ENCODE data around the gene CA10. TPM values are rescaled to one million over a fixed set of nuclear protein-coding genes. Genes with fewer than 3 reads are reported as not detected.

CA10 gene
- total and polyA plus RNA-seq, 11 donors, result not detected

DNA sequence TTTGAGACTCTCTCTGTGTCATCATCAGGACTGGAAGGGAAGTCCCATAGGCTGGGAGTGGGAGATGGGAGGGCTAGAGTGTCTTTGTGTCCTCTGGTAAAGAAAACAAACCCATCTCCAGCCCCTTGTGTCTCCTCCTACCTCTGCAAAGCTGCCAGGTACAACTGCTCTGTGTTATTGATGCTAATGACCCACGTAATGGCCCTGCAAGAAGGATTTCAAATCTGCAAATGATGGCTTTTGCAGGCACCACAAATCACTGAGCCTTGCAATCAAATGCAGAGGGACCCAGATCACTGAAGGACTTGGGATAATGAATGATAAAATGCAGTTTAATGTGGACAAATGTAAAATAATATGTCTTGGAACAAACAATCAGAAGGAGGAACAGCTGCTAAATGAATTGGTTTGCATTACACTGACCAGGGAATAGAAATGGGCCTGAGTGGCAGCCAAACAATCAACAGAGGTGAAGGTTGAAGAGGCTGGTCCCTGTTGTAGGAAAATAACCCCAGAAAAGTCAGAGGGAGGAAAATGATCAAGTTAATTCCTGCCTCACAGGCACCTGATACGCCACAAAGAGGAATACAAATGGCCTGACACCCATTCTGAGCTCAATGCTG lies 473.1 kb downstream of the CA10 start:
- no peaks in the 10 kb centered on the region for H3K27me3 ChIP-seq
- H3K27ac ChIP-seq, result no peak overlapping the region
- peaks cover 0 to 2% (median 0%) of the 10 kb centered on the region in 12 donors for H3K9me3 ChIP-seq
- H3K36me3 ChIP-seq, result no peaks in the 10 kb centered on the region
- H3K4me1 ChIP-seq, result no peaks in the 10 kb centered on the region
- ATAC-seq (no peak), DNase-seq (no peak)
- WGBS, 4 donors, result 29 to 50% (median 43%) methylated on average over 2 of the region's 2 CpGs
- H3K4me3 ChIP-seq, result no peak overlapping the region
- intact Hi-C loops (cut with DNase I), result no loop called here
- TF ChIP-seq, protein P1, sequence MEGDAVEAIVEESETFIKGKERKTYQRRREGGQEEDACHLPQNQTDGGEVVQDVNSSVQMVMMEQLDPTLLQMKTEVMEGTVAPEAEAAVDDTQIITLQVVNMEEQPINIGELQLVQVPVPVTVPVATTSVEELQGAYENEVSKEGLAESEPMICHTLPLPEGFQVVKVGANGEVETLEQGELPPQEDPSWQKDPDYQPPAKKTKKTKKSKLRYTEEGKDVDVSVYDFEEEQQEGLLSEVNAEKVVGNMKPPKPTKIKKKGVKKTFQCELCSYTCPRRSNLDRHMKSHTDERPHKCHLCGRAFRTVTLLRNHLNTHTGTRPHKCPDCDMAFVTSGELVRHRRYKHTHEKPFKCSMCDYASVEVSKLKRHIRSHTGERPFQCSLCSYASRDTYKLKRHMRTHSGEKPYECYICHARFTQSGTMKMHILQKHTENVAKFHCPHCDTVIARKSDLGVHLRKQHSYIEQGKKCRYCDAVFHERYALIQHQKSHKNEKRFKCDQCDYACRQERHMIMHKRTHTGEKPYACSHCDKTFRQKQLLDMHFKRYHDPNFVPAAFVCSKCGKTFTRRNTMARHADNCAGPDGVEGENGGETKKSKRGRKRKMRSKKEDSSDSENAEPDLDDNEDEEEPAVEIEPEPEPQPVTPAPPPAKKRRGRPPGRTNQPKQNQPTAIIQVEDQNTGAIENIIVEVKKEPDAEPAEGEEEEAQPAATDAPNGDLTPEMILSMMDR (IDR thresholded peaks at IDR 0.05), result no peak
- no peak for TF ChIP-seq POLR2A (IDR thresholded peaks at IDR 0.05)

DNA sequence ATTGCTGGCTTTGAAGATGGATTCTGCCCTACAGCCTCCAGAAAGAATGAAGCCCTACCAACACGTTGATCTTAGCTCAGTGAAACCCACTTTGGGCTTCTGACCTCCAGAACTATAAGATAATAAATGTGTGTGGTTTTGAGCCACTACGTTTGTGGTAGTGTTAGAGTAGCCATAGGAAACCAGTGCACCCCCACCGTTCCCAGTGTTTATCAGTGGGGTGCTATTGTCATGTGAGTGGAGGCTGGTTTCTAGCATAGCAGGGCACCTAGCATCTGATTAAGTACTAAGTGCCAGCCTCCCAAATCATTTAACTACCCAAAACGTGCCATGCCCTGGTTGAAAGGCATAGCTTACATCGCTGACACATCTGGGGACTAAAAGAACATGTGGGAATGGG lies 474.3 kb downstream of the CA10 start:
- no peaks in the 10 kb centered on the region for H3K4me1 ChIP-seq
- intact Hi-C loops (cut with DNase I), result no loop called here
- no peak for DNase-seq

DNA sequence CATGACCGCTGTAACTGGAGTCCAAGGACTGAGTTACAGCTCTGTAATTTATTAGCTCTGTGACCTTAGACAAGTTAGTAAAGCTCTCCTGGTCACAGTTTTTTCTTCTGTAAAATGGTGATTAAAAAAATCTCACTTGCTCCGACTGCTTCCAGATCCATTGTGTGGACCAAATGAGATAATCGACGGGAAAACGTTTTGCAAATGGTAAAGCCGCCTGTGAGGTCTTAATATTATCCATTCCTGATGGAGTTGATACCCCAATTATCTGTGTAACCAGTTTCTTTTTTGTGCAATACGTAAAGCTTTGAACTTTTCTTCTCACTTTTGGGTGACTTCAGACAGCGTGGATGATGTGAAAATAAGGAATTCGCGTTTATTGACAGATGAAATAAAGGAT lies 475.2 kb downstream of the CA10 start:
- intact Hi-C loops (cut with DNase I), result no loop called here
- 86 to 89% (median 87%) methylated on average over 10 of the region's 10 CpGs for WGBS, 4 donors
- no peaks in the 10 kb centered on the region for H3K9me3 ChIP-seq
- H3K27me3 ChIP-seq, result no peaks in the 10 kb centered on the region
- DNase-seq (no peak), ATAC-seq (no peak)
- TF ChIP-seq POLR2A (IDR thresholded peaks at IDR 0.05), result no peak
- H3K36me3 ChIP-seq, result no peaks in the 10 kb centered on the region
- no peak overlapping the region for H3K27ac ChIP-seq
- no peaks in the 10 kb centered on the region for H3K4me1 ChIP-seq
- no peak overlapping the region for H3K4me3 ChIP-seq

More for the DNA sequence above, 474.3 kb downstream of the CA10 start:
- Histone ChIP-seq H3K27ac (no peak overlapping the region), H3K4me3 (no peak overlapping the region), H3K27me3 (no peaks in the 10 kb centered on the region), H3K36me3 (no peaks in the 10 kb centered on the region), H3K9me3 (no peaks in the 10 kb centered on the region)
- TF ChIP-seq POLR2A (IDR thresholded peaks at IDR 0.05), result no peak
- TF ChIP-seq, protein P1 (IDR thresholded peaks at IDR 0.05), result no peak
- 44 to 64% (median 51%) methylated on average over 5 of the region's 5 CpGs for WGBS, 4 donors
- no peak for ATAC-seq

DNA sequence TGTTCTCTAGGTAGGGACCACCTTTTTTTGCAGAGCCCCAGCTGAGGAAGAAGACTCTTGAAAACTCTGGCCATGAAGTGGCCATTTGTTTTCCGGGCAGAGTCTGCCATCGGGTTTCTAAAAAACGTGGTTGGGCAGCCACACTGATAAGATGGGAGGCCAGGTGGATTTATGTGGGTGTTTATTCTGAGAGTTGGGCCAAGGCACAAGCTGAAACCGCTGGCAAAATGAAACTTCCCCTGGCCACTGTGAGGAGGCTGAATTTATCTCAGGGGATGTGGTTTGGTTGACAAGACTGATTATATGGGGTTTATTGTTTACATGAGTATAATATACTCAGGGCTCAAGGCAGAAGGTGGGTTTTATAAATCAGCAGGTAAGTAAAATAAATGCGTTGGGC lies 476.4 kb downstream of the CA10 start:
- intact Hi-C loops (cut with DNase I), result no loop called here
- no peak for TF ChIP-seq POLR2A (IDR thresholded peaks at IDR 0.05)
- TF ChIP-seq, protein P1 (IDR thresholded peaks at IDR 0.05), result no peak
- Histone ChIP-seq H3K27ac (no peak overlapping the region), H3K4me3 (no peak overlapping the region), H3K36me3 (no peaks in the 10 kb centered on the region), H3K4me1 (no peaks in the 10 kb centered on the region), H3K27me3 (no peaks in the 10 kb centered on the region), H3K9me3 (peaks cover 0 to 4% (median 0%) of the 10 kb centered on the region in 12 donors)
- 63 to 73% (median 63%) methylated on average over 5 of the region's 5 CpGs for WGBS, 4 donors
- ATAC-seq (no peak), DNase-seq (no peak)

DNA sequence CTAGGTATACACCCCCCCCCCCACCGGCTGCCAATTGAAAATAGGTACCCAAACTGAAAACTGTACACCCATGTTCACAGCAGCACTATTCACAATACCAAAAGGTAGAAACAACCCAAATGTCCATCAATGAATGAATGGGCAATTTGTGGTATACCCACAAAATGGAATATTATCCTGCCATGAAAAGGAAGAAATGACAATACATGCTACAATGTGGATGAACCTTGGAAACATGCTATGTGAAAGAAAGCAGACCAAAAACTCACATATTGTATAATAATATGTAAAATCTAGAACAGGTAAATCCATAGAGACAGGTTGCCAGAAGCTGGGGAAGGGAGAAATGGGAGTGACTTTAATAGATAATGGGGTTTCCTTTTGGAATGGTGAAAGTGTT lies 480.6 kb downstream of the CA10 start:
- intact Hi-C loops (cut with DNase I), result loop anchor here in 1 of 10 donors (10.0 kb wide), 1 partner anchor 73 kb away; no protein-coding TSS in a partner anchor
- Histone ChIP-seq H3K36me3 (no peaks in the 10 kb centered on the region), H3K4me3 (no peak overlapping the region), H3K9me3 (peaks cover 0 to 4% (median 0%) of the 10 kb centered on the region in 12 donors), H3K27ac (no peak overlapping the region), H3K27me3 (no peaks in the 10 kb centered on the region), H3K4me1 (no peaks in the 10 kb centered on the region)
- no peak for ATAC-seq
- DNase-seq, result no peak
- TF ChIP-seq POLR2A (IDR thresholded peaks at IDR 0.05), result no peak
- TF ChIP-seq, protein P1 (IDR thresholded peaks at IDR 0.05), result no peak
- WGBS, 4 donors, result 92 to 98% (median 93%) methylated on average over 1 of the region's 1 CpG

Data from heart left ventricle (tissue), 16 donors.